Stimulated activated CD4-positive, alpha-beta T cell treated with anti-CD3 and anti-CD28 coated beads, Interleukin-2, amount 100 ng/mL, for 24 hours (primary cell): ENCODE measurements around the gene NEUROG1.
"Not testable (repeated sequence)": the region's sequence is repeated elsewhere in the genome, so short reads cannot be mapped to it uniquely, and the experiment has no call there.

Source experiments
- DNase-seq, 2 donors: peaks; one replicate each; pipeline ENCODE4 v3.0.0-alpha.2; 2020

Gene NEUROG1

DNA sequence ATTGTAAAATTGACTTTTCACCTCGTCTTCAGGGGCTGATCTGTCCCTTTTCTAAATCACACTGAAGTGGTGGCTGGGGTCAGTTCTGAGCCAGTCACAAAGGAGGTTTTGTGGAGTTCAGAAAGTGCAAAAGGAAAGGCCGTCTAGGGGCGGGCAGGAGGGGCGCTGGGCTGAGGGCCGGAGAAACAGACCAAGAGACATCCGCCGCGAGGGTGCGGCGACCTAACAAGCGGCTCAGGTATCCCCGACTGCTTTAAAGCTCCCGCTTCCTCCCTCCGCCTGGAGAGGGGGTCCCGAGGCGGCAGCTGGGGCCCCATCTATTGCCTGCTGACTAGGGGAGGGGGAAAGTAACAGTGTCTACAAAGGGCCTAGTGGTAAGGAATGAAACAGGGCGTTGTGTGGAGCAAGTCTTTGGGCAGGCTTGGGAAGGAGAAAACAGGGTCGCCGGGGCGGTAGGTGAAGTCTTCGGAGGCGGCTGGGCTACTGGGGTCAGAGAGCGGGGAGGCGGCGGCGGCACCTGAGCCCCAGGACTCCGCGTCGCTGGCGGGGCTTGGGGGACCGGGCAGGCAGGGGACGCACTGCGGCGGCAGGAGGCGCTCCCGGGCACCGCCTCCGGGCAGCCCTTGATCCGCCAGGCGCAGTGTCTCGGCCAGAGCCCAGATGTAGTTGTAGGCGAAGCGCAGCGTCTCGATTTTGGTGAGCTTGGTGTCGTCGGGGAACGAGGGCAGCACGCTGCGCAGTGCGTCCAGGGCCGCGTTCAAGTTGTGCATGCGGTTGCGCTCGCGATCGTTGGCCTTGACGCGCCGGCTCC lies 950 bp downstream of the NEUROG1 start:
- no peak for DNase-seq

- DNase-seq: no peak
These were observed 2.0 kb downstream of the NEUROG1 start for GRCh38 chr5:135533794-135534193.

- DNase-seq: no peak
These were observed 2.4 kb downstream of the NEUROG1 start for GRCh38 chr5:135533334-135533733.

GRCh38 chr5:135529576-135529975 lies 6.2 kb downstream of the NEUROG1 start:
- not testable (repeated sequence) for DNase-seq

GRCh38 chr5:135526924-135527323 lies 8.8 kb downstream of the NEUROG1 start:
- DNase-seq: no peak

DNA sequence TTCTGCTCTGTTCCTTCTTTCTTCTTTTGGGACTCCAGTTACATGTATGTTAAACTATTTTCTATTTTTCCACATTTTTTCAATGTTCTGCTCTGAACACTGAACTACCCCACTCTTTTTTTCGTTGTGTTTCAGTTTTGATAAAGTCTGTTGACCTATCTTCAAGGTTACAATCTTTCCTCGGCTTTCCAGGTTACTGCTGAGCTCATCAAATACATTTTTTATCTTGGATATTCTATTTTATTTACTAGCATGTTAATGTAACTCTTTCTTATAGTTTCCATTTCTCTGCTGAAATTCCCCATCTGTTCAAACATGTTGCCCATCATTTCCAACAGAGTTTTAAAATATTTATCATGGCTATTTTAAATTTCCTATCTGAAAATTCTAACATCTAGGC lies 13.8 kb downstream of the NEUROG1 start:
- no peak for DNase-seq

GRCh38 chr5:135517631-135518030 lies 18.1 kb downstream of the NEUROG1 start:
- DNase-seq: no peak

- no peak for DNase-seq
These were observed 21.6 kb downstream of the NEUROG1 start for GRCh38 chr5:135514116-135514515.

GRCh38 chr5:135511761-135512575 lies 23.8 kb downstream of the NEUROG1 start:
- DNase-seq: no peak

GRCh38 chr5:135509995-135510394 lies 25.8 kb downstream of the NEUROG1 start:
- DNase-seq: no peak

DNA sequence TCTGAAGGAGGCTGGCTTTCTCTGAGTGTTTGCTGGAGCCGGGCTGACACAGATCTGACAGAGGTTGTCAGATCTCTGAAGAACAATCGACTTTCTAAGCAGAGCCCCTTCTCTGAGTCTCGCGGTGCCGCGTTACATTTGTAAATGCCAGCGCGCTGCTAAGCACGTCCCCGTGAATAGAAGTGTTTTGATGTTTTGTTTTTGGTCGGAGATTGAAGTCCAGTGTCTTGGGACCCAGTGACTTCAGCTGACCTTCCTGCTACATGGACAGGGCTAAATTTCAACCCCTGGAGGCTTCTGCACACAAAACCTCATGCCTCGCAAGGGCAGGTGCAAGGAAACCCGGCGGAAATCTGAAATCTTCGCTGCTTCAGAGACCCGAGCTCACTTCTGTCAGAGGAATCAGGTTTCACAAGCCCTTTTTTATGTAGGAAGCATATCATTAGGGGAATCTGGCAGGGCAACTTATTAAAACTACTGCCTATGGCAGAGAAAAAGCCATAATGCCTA lies 27.2 kb downstream of the NEUROG1 start:
- DNase-seq: no peak

DNA sequence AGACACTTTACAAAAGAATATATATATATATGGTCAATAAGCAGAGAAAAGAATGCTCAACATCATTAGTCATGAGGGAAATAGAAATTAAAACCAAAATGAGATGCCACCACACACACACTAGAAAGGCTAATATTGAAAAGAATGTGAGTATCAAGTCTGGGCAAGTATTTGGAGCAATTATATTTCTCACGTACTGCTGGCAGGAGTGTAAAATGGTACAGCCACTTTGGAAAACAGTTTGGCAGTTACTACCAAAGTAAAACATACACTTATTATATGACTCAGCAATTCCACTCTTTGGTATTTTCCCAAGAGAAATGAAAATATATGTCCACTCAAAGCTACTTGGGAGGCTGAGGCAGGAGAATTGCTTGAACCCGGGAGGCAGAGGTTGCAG lies 29.8 kb downstream of the NEUROG1 start:
- no peak for DNase-seq

DNA sequence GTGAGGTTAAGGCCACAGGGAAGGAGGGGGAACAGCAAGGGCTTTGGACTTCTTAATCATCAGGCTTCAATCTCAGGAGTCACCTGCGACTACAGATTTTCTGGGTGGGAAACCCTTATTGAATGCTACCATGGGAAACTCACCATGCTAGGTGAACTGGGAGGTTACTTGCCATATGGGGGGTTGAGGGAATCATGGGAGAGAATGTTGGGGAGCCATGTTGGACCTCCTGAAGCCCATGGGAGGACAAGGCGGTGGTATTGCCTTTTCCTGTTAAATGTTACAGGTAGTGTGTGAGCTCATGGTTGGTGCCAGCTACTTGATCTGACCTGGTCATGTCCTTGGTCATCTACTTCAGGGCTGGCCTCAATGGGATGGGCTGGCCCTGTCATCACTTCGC lies 31.4 kb downstream of the NEUROG1 start:
- DNase-seq: no peak

- DNase-seq: no peak
These were observed 31.9 kb downstream of the NEUROG1 start for GRCh38 chr5:135503871-135504270.

GRCh38 chr5:135502836-135503520 lies 32.8 kb downstream of the NEUROG1 start:
- no peak for DNase-seq

GRCh38 chr5:135501965-135502364 lies 33.8 kb downstream of the NEUROG1 start:
- no peak for DNase-seq

DNA sequence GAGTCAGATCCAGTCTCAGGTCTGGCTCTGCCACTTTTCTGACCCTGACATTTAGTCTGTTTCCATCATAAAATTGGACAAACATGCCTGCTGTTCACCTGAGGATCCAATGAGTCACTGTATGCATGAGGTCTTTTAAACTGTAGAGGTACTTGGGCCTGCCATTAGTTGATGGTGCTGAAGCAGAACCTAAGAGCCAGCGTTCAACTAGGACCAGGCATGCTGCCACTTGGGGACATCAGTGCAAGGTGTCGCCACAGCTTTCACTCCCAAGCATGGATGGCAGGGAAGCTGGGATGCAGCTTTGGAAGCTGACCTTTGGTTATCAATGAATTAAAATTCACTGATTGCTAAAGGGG lies 37.1 kb downstream of the NEUROG1 start:
- no peak for DNase-seq

DNA sequence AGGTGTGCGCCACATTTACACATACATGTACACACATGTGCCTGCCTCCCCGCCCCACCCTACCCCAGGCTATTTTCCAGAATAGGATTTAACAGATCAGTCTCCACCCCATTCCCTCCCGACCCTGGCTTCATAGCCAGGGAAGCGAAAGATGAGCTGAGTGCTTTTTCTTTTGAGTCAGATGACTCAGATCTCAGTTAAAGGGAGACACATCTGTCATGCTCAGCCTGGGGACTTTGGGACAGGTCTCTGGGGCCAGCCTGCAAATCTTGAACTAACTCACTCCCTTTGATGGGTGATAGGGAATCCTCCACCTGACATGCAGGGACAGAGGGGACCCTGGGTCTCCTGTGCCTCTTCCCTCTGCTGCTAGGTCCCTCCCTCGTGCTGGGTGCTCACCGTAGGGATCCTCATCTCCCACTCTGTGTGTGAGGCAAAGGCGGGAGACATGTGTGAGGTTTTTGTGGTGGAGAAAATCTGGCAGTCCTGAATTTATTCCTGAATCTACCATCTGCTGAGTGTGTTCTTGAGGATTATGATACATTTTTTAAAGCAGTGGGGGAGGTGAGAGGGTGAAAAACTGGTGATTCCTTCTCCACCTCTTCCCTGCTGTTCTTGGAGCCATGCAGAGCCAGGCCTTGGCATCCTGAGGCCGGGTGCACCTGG lies 37.7 kb downstream of the NEUROG1 start:
- no peak for DNase-seq

- not testable (repeated sequence) for DNase-seq
These were observed 40.2 kb downstream of the NEUROG1 start for GRCh38 chr5:135495531-135495930.

DNA sequence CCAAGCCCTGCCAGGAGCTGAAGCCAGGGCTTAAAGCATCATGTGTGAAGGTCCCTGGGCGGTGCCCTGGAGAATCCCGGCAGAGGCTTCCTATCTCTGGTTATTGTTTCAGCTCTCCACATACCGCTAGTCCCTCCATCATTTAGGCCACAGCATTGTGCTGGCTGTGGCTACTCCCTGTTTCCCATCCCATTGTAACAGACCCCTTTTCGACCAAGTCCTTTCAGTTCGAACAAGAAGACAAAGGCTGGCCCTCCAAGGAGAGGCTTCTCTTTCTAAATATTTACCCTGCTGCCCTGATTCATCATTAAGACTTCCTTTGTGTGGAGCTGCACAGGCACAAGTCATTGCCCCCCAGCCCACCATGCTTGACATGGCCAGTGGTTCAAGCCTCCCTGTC lies 41.6 kb downstream of the NEUROG1 start:
- no peak for DNase-seq

DNA sequence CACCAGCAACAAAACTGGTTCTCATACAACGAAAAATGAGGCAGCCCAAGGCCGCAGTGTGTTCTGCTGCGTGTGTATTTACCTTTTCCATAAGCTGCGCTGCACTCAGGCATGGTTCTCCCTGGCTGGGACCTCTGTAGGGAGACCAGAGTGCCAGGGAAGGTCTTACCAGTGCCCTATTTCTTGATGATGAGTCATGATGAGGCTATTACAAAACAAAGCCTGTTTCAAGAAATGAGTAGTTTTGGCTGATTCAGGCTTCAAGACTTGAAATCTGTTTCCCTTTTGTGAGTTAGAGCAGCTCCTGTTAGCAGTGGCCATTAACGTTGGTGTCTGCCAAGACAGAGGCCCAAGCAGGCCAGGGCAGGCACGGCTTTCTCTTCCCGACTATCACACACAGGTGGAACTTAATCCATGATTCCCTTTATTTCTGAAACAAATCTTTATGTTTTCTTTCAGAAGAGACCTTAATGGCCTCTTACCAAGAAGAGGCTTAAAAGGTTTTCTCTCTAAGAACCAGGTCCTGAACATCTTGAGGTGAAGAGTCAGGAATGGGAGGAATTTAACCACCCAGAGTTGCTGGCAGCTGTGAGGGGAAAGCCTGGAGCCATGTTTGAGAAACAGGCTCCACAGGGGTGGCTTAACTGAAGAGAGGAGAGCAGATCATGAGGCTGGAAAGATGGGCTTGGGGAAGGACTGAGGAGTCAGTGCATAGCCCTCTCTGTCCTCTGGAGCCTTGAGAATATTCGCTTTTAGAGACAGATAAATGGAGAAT lies 42.2 kb downstream of the NEUROG1 start:
- no peak for DNase-seq

DNA sequence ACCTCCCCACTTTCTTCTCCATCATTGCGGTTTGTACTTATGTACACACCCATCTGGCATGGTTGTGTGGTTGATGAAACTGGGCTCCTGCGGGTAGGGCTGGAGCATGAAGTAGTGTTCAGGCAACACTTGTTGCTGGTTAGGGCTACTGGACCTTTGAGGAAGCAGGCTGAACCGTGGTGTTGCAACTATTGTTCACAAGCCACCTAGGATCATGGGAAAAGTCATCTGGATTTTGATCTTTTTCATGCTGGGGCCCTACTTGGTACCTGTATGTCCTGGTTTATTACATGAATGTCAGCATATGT lies 43.5 kb downstream of the NEUROG1 start:
- no peak for DNase-seq
